NB4 (cell line): ENCODE measurements around the gene NT5DC3.

Source experiments
- POLR2A ChIP-seq: IDR thresholded peaks from 2 replicates; pipeline ENCODE4 v1.6.1; 2011; ENCODE audit warnings: mild to moderate bottlenecking; ENCODE audit not compliant: insufficient read length; ENCODE audit errors: extremely low read depth
- TF ChIP-seq, protein P1 (sequence below): IDR thresholded peaks from one replicate; pipeline ENCODE4 v1.5.1; 2012; ENCODE audit warnings: low read depth, low read length
- TF ChIP-seq, protein P2 (sequence below): IDR thresholded peaks from 2 replicates; pipeline ENCODE4 v1.6.1; 2011; ENCODE audit warnings: low read depth, low read length

- no peak for TF ChIP-seq POLR2A
- TF ChIP-seq, protein P1, sequence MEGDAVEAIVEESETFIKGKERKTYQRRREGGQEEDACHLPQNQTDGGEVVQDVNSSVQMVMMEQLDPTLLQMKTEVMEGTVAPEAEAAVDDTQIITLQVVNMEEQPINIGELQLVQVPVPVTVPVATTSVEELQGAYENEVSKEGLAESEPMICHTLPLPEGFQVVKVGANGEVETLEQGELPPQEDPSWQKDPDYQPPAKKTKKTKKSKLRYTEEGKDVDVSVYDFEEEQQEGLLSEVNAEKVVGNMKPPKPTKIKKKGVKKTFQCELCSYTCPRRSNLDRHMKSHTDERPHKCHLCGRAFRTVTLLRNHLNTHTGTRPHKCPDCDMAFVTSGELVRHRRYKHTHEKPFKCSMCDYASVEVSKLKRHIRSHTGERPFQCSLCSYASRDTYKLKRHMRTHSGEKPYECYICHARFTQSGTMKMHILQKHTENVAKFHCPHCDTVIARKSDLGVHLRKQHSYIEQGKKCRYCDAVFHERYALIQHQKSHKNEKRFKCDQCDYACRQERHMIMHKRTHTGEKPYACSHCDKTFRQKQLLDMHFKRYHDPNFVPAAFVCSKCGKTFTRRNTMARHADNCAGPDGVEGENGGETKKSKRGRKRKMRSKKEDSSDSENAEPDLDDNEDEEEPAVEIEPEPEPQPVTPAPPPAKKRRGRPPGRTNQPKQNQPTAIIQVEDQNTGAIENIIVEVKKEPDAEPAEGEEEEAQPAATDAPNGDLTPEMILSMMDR = no peak
- TF ChIP-seq, protein P2, sequence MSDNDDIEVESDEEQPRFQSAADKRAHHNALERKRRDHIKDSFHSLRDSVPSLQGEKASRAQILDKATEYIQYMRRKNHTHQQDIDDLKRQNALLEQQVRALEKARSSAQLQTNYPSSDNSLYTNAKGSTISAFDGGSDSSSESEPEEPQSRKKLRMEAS = no peak
Observed at GRCh38 chr12:103778781-103779180, 62.3 kb downstream of the NT5DC3 start.
